NOMO-1 treated with dmso at 0.1 percent for 144 hours (cell line): ENCODE data around the gene SRPK2.

Source experiments
- DNase-seq: peaks from one replicate; lab custom pipeline; 2025; ENCODE audit not compliant: unreplicated experiment; lab: John Stamatoyannopoulos, UW

SRPK2 gene

GRCh38 chr7:105229641-105230040, 159.1 kb downstream of the SRPK2 start:
- no peak for DNase-seq

- no peak for DNase-seq
Measured at GRCh38 chr7:105228555-105228954, 160.2 kb downstream of the SRPK2 start.

- no peak for DNase-seq
Measured at GRCh38 chr7:105227391-105227790, 161.3 kb downstream of the SRPK2 start.

- no peak for DNase-seq
Measured at GRCh38 chr7:105224884-105225651, 163.7 kb downstream of the SRPK2 start.

GRCh38 chr7:105222953-105223352, 165.8 kb downstream of the SRPK2 start:
- DNase-seq: no peak

- no peak for DNase-seq
Measured at GRCh38 chr7:105219771-105220160, 169.0 kb downstream of the SRPK2 start.

GRCh38 chr7:105218939-105219770, 169.6 kb downstream of the SRPK2 start:
- DNase-seq: no peak

- no peak for DNase-seq
Measured at GRCh38 chr7:105218215-105218614, 170.5 kb downstream of the SRPK2 start.

- no peak for DNase-seq
Measured at GRCh38 chr7:105216786-105217185, 171.9 kb downstream of the SRPK2 start.

- DNase-seq: no peak
Measured at GRCh38 chr7:105215821-105216220, 172.9 kb downstream of the SRPK2 start.

GRCh38 chr7:105215182-105215581, 173.5 kb downstream of the SRPK2 start:
- no peak for DNase-seq

GRCh38 chr7:105213611-105214010, 175.1 kb downstream of the SRPK2 start:
- no peak for DNase-seq

GRCh38 chr7:105212212-105212611, 176.5 kb downstream of the SRPK2 start:
- DNase-seq: no peak

GRCh38 chr7:105210721-105211205, 178.0 kb downstream of the SRPK2 start:
- no peak for DNase-seq

GRCh38 chr7:105209870-105210269, 178.9 kb downstream of the SRPK2 start:
- no peak for DNase-seq

- DNase-seq: no peak
Measured at GRCh38 chr7:105209433-105209832, 179.3 kb downstream of the SRPK2 start.

GRCh38 chr7:105206985-105207384, 181.7 kb downstream of the SRPK2 start:
- DNase-seq: no peak

GRCh38 chr7:105205592-105206237, 183.0 kb downstream of the SRPK2 start:
- no peak for DNase-seq

GRCh38 chr7:105204953-105205352, 183.8 kb downstream of the SRPK2 start:
- no peak for DNase-seq

- no peak for DNase-seq
Measured at GRCh38 chr7:105204520-105204919, 184.2 kb downstream of the SRPK2 start.

- no peak for DNase-seq
Measured at GRCh38 chr7:105202616-105203015, 186.1 kb downstream of the SRPK2 start.

- no peak for DNase-seq
Measured at GRCh38 chr7:105199386-105199785, 189.3 kb downstream of the SRPK2 start.
